Astrocyte of the hippocampus (primary cell): ENCODE data around the gene NUCB1.

ENCODE experiments used
- DNase-seq: peaks from one replicate; pipeline ENCODE4 v3.0.0; 2011; ENCODE audit warnings: low read depth, low spot score

The NUCB1 gene

DNA sequence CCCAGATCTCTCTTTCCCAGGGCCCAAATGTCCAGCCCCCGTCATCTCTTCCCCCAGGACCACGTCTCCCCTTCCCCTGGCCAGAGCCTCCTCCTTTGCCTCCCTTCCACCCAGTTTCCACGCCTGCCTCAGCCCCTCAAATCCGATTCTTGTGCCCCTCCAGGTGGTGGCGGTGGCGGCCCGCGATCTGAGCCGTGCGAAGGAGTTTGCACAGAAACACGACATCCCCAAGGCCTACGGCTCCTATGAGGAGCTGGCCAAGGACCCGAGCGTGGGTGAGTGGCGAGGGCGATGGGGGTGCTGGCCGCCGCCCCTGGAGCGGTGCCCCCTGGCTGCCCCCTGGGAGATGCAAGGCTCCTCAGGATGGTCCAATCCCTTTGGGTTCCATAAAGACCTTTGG lies 34.7 kb downstream of the NUCB1 start:
- no peak for DNase-seq

DNA sequence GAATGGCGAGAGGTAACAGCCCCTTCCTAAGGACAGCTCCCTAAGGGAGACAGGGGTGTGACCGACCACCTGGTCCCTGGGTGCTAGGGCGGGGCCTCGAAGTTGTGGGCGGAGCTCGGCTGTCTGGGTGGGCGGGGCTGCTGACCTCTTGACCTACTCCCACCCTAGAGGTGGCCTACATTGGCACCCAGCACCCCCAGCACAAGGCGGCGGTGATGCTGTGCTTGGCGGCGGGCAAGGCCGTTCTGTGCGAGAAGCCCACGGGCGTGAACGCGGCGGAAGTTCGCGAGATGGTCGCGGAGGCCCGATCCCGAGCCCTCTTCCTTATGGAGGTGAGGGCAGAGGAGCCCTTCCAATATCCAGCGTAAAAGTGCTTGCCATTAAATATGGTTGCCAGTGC lies 35.8 kb downstream of the NUCB1 start:
- DNase-seq, result no peak

DNA sequence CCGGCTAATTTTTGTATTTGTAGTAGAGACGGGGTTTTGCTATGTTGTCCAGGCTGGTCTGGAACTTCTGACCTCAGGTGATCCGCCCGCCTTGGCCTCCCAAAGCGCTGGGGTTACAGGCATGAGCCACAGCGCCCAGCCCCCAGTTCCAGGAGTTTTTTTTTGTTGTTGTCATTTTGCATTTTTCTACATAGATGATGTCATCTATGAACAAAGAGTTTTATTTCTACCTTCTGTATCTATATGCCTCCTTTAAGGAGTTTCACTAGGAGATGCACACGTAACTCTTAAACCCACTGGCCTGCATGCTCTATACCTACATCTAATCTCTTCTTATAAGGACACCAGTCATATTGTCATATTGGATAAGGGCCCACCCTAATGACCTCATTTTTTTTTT lies 38.1 kb downstream of the NUCB1 start:
- no peak for DNase-seq

DNA sequence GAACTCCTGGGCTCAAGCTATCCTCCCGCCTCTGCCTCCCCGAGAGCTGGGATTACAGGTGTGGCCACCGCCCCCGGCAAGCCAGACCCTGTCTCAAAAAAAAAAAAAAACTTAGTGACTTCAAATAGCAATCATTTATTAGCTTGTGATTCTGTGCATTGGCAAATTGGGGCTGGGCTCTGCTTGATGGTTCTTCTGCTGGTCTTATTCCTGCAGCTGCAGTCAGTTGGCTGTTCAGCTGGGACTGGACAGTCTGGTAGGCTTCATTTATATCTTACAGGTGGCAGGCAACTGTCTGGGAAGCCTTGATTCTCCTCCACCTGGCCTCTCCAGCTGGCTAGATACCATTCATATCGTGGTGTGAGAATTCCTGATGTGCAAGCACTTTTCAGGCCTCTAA lies 40.8 kb downstream of the NUCB1 start:
- no peak for DNase-seq

DNA sequence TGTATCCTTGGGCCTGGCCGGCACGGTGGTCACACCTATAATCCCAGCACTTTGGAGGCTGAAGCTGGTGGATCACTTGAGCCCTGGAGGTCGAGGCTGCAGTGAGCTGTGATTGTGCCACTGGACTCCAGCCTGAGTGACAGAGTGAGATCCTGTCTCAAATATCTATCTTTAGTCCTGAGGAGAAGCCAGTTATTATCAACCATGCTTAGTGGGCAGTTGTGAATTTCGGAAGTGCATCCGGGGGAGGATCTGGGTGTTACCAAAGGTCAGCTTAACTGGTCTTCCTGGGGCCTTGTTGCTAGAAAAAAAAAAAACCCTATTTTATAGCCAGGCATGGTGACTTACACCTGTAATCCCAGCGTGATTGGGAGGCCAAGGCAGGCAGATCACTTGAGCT lies 43.0 kb downstream of the NUCB1 start:
- DNase-seq, result no peak

DNA sequence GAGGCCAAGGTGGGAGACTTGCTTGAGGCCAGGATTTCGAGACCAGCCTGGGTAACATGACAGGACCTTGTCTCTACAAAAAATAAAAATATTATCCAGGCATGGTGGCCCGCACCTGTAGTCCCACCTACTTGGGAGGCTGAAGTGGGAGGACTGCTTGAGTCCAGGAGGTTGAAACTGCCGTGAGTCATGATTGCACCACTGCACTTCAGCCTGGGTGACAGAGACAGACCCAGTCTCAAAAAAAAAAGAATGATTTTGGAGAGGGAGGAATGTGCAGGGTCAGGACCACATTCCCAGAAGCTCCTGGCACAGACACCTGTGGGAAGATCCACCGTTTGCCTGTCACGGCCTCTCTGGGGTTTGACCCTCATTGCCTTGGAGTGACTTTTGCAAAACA lies 45.3 kb downstream of the NUCB1 start:
- DNase-seq, result no peak

DNA sequence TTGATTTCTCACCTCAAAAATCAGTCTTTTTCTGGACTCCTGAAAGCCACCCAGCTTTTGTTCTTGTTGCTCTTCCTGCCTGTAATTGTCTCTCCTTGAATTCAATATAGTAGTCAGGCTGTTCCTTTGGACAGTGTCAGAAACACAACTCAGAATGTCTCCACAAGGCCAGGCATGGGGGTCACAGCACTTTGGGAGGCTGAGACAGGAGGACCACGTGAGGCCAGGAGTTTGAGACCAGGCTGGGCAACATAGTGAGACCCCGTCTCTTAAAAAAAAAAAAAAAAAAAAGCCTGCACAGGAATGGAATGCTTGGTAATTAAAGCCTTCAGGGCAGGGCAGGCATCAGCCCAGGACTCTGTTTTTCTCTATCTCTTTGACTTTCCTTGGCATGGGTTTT lies 45.7 kb downstream of the NUCB1 start:
- no peak for DNase-seq

DNA sequence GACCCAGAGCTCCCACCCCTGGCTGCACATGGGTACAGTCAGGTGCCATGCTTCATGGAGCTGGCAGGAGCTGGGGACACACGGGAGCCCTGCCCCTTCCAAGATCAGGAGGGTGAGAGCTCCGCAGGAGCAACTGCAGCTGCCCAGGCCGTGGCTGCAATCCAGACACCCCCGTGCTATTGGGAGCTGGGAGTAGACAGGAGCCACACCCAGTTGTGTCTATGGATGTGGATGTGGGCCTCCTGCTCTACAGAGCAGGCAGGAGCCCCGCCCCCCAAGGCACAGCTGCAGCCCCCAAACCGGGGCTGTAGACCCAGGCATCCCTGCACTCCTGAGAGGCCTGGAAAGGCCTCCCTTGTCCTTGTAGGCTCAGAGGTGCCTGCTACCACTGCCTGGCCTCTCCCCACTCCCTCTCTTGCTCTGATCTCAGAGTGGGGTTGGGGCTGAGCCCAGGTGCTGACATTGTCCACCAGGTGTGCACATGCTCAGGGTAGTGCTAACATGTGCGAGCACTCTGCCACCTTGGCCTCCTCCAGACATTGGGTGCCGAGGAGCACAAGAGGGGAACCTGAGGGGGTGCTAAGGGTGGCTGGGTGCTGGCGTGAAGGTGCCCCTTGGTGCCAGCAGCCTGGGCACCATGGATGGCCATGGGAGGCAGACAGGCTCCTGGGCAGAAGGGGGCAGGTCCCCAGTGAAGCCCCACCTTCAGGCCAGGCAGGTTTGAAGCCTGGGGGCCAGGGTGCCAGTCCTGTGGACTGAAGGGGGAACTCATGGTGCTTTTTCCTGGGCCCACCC lies 46.5 kb downstream of the NUCB1 start:
- no peak for DNase-seq

DNA sequence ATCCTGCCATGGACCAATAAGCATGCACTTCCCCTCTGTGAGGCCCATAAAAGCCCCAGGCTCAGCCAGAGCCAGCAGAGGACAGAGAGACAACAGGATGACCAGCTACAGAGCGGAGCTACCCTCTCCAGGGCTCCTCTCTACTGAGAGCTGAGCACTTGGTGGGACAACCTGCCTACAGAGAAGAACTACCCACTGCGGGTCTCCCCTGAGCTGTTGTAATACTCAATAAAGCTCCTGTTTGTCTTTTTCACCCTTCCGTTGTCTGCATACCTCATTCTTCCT lies 47.1 kb downstream of the NUCB1 start:
- DNase-seq, result no peak

DNA sequence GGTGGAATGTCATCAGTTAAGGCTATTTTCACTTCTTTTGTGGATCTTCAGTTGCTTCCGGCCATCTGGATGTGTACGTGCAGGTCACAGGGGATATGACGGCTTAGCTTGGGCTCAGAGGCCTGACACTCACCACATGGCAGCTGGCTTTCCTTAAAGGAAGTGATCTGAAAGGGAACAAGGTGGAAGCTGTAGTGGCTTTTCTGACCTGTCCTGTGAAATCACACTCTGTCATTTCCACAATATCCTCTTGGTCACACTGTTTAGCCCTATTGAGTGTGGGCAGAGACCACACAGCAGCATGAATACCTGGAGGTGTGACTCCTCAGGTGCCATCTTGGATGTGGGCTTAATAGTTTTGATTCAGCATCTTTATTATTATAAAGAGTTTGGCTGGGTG lies 50.0 kb downstream of the NUCB1 start:
- DNase-seq, result no peak

DNA sequence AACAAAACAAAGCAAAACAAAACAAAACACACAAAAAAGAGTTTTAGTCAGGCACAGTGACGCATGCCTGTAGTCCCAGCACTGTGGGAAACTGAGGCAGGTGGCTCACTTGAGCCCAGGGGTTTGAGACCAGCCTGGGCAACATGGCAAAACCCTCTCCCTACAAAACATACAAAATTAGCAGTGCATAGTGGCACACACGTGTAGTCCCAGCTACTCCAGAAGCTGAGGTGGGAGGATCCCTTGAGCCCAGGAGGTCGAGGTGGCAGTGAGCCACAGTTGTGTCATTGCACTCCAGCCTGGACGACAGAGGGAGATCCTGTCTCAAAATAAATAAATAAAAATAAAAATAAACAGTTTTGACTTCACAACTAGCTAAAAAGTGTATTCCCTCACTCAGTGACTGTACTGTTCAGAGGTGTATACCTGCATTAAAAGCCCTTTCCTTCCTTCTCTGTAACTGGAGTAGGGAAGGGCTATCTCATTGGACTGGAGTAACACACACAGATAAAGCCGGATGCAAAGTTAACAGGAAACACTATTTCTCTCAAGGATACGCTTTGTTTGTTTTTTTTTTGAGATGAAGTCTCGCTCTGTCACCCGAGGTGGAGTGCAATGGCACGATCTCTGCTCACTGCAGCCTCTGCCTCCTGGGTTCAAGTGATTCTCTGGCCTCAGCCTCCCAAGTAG lies 50.9 kb downstream of the NUCB1 start:
- DNase-seq, result no peak

DNA sequence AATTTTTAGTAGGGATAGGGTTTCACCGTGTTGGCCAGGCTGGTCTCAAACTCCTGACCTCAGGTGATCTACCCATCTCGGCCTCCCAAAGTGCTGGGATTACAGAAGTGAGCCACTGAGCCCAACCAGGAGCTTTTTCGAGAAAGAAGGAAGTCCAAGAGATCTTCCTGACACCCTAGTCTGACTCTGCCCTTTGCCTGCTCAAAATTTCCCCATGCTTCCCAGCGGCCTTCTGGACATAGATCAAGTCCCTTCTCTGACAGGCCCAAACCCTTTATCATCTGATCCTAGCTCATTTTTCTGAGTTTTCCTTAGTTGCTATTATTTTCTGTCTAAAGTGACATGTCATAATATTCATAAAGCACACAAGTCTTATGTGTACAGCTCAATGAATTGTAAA lies 53.0 kb downstream of the NUCB1 start:
- DNase-seq, result no peak

DNA sequence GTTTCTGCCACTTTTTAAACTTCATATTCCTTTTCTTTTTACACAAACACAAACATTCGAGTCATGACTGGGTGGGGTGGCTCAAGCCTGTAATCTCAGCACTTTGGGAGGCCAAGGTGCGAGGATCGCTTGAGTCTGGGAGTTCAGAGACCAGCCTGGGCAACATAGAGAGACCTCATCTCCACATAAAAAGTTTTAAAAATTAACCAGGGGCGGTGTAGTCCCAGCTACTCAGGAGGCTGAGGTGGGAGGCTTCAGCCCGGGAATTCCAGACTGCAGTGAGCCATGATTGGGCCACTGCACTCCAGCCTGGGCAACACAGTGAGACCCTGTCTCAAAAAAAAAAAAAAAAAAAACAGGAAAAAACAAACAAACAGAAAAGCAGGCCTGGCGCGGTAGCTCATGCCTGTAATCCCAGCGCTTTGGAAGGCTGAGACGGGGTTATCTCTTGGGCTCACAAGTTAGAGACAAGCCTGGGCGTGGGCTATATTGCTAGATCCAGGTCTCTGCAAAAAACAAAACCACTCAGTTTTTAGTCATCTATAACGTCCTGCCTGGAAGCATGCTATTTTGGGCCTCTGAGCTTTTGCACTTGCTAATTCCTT lies 54.0 kb downstream of the NUCB1 start:
- DNase-seq, result no peak

DNA sequence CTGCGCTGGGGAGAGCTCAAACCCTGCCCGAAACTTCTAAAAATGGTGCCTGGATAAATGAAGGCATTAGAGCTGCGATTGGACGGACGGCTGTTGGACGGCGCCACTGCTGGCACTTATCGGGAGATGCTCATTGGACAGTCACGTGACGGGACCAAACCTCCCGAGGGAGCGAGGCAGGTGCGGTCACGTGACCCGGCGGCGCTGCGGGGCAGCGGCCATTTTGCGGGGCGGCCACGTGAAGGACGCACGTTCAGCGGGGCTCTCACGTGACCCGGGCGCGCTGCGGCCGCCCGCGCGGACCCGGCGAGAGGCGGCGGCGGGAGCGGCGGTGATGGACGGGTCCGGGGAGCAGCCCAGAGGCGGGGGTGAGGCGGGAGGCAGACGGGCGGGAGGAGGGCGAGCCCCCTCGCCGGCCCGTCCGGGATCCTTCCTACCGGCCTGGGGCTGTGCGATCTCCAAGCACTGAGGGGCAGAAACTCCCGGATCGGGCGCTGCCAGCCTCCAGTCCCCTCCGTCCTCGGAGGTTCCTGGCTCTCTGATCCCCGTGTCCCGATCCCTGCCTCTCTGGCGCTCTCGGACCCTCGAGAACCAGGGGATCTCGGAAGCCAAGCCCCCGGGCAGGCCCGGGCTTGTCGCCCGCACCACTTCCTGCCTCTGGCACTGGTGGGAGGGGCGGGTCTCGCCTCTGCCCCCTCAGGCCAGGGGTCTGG lies 54.6 kb downstream of the NUCB1 start, which contains the start of gene BAX:
BAX (plus strand) TSS at position 281 of the 713 bp plus-strand sequence; CDS start at position 335, 54 bp downstream.
- peak; percentile 98 for DNase-seq

DNA sequence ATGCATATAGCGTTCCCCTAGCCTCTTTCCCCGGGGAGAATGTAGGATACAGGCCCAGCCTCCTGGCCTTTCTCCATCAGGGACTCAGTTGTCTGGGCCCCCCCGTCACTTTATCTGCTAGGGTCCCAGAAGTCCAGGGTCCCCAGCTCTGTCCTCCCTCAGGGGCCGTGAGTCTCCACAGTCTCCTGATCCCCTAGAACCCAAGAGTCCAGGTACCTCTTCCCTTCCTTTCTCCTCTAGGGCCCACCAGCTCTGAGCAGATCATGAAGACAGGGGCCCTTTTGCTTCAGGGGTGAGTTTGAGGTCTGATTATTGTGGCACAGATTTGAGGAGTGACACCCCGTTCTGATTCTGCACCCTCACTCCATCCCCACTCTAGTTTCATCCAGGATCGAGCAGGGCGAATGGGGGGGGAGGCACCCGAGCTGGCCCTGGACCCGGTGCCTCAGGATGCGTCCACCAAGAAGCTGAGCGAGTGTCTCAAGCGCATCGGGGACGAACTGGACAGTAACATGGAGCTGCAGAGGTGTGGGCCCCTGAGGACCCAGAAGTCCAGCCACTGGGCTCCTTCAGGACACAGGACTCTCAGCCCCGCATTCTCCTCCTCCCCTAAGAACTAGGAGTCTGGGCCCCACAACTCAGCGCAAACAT lies 55.3 kb downstream of the NUCB1 start:
- peak; percentile 10 for DNase-seq

DNA sequence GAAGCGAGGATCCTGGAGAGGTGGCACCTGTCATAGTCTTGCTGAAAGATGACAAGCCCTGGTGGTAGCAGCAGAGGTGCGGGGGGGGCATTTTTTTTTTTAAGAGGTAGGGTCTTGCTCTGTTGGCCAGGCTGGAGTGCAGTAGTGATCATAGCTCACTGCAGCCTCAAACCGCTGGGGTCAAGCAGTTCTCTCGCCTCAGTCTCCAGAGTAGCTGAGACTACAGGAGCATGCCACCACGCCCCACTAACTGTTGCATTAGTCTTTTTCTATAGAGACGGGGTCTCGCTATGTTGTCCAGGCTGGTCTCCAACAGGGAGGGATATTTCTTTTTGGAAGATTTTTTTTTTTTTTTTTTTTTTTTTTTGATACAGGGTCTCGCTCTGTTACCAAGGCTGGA lies 57.9 kb downstream of the NUCB1 start:
- no peak for DNase-seq

DNA sequence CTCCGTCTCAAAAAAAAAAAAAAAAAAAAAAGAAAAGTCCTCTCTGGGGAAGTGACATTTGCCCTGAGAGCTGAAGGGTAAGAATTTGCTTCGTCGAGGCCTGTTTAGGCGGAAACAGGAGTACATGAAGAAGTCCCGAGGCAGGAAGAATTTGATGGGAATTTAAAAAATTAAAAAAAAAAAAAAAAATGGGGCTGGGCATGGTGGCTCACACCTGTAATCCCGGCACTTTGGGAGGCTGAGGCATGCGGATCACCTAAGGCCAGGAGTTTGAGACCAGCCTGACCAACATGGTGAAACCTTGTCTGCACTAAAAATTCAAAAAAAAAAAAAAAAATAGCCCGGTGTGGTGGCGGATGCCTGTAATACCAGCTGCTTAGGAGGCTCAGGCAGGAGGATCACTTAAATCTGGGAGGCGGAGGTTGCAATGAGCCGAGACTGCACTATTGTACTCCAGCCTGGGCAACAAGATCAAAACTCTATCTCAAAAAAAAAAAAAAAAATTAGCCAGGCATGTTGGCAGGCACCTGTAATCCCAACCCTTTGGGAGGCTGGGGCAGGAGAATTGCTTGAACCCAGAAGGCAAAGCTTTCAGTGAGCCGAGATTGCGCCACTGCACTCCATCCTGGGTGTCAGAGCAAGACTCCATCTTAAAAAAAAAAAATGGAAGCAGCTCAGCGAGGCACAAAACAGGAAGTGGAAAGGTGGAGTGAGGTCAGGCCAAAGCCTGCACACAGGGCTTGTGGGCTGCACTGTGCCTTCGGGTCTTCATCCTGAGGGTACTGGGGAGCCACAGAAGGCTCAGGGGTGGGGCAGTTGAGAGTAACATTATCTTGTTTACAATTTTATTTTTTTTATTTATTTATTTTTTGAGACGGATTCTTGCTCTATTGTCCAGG lies 59.5 kb downstream of the NUCB1 start:
- DNase-seq, result no peak

DNA sequence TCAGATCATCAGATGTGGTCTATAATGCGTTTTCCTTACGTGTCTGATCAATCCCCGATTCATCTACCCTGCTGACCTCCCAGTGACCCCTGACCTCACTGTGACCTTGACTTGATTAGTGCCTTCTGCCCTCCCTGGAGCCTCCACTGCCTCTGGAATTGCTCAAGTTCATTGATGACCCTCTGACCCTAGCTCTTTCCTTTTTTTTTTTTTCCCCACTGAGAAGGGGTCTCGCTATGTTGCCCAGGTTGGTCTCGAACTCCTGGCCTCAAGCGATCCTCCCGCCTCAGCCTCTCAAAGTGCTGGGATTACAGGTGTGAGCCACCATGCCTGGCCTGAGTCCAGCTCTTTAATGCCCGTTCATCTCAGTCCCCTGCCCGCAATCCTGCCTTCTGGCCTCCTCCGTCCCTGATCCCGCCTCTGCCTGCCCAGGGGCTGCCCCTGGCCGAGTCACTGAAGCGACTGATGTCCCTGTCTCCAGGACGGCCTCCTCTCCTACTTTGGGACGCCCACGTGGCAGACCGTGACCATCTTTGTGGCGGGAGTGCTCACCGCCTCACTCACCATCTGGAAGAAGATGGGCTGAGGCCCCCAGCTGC lies 61.0 kb downstream of the NUCB1 start:
- DNase-seq, result peak; percentile 11

DNA sequence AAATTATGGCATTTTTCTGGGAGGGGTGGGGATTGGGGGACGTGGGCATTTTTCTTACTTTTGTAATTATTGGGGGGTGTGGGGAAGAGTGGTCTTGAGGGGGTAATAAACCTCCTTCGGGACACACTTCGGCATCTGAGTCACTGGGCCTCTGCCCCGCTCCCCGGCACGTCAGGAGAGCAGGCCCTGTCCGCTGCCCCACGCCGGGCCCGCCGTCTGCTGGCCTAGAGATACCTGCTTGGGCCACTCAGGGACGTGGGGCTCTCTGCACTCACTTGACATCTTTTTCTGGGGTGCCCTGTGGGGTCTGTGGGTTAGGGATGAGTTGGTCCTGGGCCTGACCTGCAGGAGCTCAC lies 61.5 kb downstream of the NUCB1 start:
- DNase-seq, result no peak

DNA sequence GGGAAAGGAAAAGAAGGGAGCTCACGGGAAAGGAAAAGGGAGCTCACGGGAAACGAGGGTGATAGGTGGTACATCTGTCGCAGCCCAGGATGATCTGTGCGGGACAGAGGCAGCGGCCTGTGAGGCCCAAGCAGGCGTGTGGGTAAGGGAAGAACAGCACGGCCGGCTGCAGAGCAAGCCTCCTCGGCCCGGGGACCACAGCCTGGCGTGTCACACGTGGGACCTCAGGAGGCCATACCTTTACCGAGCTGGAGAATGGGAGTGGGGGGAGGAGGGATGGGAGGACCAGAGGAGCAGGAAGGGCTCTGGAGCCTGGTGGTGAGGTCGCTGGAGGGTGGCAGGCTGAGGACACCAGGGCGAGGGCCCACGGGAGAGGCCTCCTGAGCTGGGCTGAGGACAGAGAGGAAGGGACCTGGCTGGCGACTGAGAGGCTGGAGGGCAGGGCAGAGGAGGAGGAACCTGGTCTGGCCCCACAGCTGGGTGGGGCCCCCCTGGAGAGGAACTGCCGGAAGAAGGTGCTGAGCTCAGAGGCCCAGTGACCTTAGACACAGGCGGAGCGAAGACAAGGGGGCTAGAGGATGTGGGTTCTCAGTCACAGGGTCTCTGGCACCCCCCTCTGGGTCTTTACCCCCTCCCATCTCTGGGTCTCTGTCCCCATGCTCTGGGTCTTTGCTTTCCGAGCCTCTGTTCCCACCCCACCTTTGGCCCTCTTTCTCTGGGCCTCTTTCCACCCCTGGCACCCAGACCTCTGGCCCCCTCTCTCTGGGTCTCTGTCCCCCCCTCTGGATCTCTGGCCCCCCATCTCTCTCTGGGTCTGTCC lies 62.1 kb downstream of the NUCB1 start:
- DNase-seq, result peak; percentile 42
